PFSK-1 (cell line): ENCODE data around the gene CCDC33.

Source experiments
- FOXP2 ChIP-seq: optimal IDR thresholded peaks from 2 replicates; pipeline ENCODE3; 2011; ENCODE audit warnings: borderline replicate concordance, control low read depth, inconsistent platforms; ENCODE audit not compliant: insufficient read depth; ENCODE audit errors: extremely low read length, extremely low read depth
- POLR2AphosphoS5 ChIP-seq: IDR thresholded peaks from 2 replicates; pipeline ENCODE4 v1.6.1; 2012; ENCODE audit warnings: low read depth, mild to moderate bottlenecking, control low read depth, low read length, moderate library complexity
- REST ChIP-seq, 2 experiments: IDR thresholded peaks; 2 replicates each; pipeline versions ENCODE4 v1.6.1 to v1.8.0; 2011 to 2012; ENCODE audit warnings: low read depth in 2 of 2, low read length in 2 of 2, control low read depth in 1 of 2, inconsistent platforms in 1 of 2, mild to moderate bottlenecking in 1 of 2, moderate library complexity in 1 of 2; ENCODE audit not compliant: insufficient read depth in 1 of 2
- SIN3A ChIP-seq: IDR thresholded peaks from 2 replicates; pipeline ENCODE4 v1.6.1; 2012; ENCODE audit warnings: mild to moderate bottlenecking, low read length, moderate library complexity, borderline replicate concordance; ENCODE audit not compliant: insufficient read depth
- TAF1 ChIP-seq: IDR thresholded peaks from 2 replicates; pipeline ENCODE4 v1.6.1; 2012; ENCODE audit warnings: low read length, control low read depth, borderline replicate concordance; ENCODE audit not compliant: insufficient read depth

The CCDC33 gene

DNA sequence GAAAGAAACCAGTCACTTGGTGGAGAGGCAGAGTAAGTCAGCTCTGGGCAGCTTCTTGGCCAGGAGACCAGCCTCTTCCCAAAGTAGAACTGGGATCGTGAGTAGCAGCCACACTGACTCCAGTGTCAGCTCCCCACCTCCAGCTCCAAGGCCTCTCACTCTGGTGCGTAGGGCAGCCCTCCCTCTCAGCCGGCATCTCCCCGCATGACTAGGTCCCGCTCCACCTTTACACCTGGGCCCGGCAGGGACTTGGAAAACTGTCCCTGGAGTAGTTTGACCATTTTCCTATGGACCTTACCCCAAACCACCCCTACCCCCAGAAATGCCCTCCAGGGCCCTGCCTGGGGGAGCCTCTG lies 36.9 kb upstream of the CCDC33 start:
- TF ChIP-seq FOXP2 (no peak), TAF1 (no peak), POLR2AphosphoS5 (no peak), SIN3A (no peak), REST (IDR thresholded peaks at IDR 0.05; ENCODE audit: insufficient read depth in 1 of 2, low read depth in 2 of 2, low read length in 2 of 2) (no peak)

GRCh38 chr15:74200412-74200815 lies 35.7 kb upstream of the CCDC33 start:
- TF ChIP-seq FOXP2 = no peak
- no peak for TF ChIP-seq POLR2AphosphoS5
- no peak for TF ChIP-seq REST (IDR thresholded peaks at IDR 0.05; ENCODE audit: insufficient read depth in 1 of 2, low read depth in 2 of 2, low read length in 2 of 2)
- no peak for TF ChIP-seq TAF1
- no peak for TF ChIP-seq SIN3A

DNA sequence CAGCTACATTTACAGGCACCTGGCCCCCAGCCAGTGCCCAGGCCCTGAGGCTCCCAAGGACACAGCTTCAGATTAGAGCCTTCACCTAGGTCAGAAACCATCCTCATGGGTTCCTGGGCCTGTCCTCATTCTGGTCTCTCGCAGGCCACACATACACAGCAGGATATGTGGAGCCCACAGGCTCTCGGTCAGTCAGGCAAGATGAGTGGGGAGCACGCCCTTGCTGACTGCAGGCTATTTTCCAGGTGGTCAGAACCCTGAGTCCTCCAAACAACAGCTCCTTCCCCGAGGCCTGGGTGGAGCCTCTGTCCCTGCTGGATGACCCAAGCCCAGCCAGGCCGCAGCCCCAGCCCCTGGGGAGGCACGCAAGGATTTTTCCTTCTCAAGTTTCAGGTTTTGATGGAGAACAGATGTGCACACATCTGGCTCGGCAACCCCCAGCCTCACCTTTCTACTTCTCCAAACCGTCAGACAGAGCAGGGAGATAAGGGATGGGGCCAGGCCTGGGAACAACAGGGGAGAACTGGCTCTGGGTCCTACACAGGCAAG lies 35.2 kb upstream of the CCDC33 start:
- no peak for TF ChIP-seq POLR2AphosphoS5
- no peak for TF ChIP-seq REST (IDR thresholded peaks at IDR 0.05; ENCODE audit: insufficient read depth in 1 of 2, low read depth in 2 of 2, low read length in 2 of 2)
- no peak for TF ChIP-seq TAF1
- no peak for TF ChIP-seq FOXP2
- no peak for TF ChIP-seq SIN3A

DNA sequence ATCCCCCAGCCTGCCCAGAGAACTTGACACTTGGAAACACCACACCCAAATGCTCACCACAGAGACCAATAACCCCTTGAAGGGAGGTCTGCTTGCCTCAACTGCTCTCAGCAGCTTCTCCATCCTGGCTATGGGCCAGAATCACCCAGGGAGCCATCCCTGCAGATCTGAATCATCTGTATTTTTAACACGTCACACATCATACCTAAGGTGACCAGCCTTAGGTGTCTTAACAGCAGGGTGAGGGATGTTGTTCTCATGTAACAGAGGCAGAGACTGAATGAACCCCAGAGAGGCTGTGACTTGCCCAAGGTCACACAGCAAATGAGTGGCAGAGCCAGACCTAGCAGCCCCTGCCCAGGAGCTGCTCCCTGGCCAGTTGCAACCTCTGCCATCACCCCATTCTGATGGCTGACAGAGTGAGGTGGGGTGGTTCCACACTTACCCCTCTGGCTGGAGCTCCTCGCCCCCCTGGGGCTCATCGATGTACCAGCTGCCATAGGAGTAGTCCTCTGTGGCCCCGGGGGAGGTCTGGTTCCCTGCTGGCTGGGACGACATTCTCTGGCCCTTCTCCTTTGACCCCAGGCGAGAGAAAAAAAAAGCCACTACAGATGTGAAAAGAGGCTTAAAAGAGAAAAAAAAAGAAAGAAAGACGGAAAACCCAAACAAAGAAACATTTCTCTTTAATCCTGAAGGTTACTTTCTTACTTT lies 34.3 kb upstream of the CCDC33 start:
- TF ChIP-seq TAF1 (no peak), SIN3A (no peak), POLR2AphosphoS5 (no peak), FOXP2 (no peak), REST (IDR thresholded peaks at IDR 0.05; ENCODE audit: insufficient read depth in 1 of 2, low read depth in 2 of 2, low read length in 2 of 2) (no peak)
